HepG2 (cell line): ENCODE measurements around the gene TROAP. TPM values are rescaled to one million over a fixed set of nuclear protein-coding genes. Genes with fewer than 3 reads are reported as not detected.

Source experiments
- FOSL1 ChIP-seq: sonication (generic); formaldehyde crosslinking; IDR thresholded peaks from 2 replicates; pipeline ENCODE4 v1.9.0; 2021; ENCODE audit warnings: missing genetic modification reagents, borderline replicate concordance
- GFI1 ChIP-seq: sonication (generic); formaldehyde crosslinking; IDR thresholded peaks from 2 replicates; pipeline ENCODE4 v1.5.0; 2020; ENCODE audit warnings: missing genetic modification reagents, mild to moderate bottlenecking, borderline replicate concordance
- IRX3 ChIP-seq: sonication (generic); formaldehyde crosslinking; IDR thresholded peaks from 2 replicates; pipeline ENCODE4 v1.8.1; 2023; ENCODE audit warnings: mild to moderate bottlenecking, low read depth, missing genetic modification reagents, borderline replicate concordance
- KDM3A ChIP-seq: IDR thresholded peaks from 2 replicates; pipeline ENCODE4 v1.6.1; 2018; ENCODE audit warnings: low read depth, missing compliant biosample characterization
- KLF13 ChIP-seq: sonication (generic); formaldehyde crosslinking; IDR thresholded peaks from 2 replicates; pipeline ENCODE4 v1.4.0; 2020; ENCODE audit warnings: mild to moderate bottlenecking, missing genetic modification reagents
- MEF2D ChIP-seq: sonication (generic); formaldehyde crosslinking; IDR thresholded peaks from 2 replicates; pipeline ENCODE4 v1.5.1; 2020; ENCODE audit warnings: mild to moderate bottlenecking, missing genetic modification reagents
- MXD4 ChIP-seq: IDR thresholded peaks from 2 replicates; pipeline ENCODE4 v1.6.1; 2016; ENCODE audit warnings: mild to moderate bottlenecking, missing biosample characterization, missing genetic modification reagents
- NFE2L1 ChIP-seq: sonication (generic); formaldehyde crosslinking; IDR thresholded peaks from 2 replicates; pipeline ENCODE4 v1.4.0; 2020; ENCODE audit warnings: missing genetic modification reagents, mild to moderate bottlenecking, borderline replicate concordance
- NPAS2 ChIP-seq: sonication (generic); formaldehyde crosslinking; IDR thresholded peaks from 2 replicates; pipeline ENCODE4 v1.8.0; 2022; ENCODE audit warnings: mild to moderate bottlenecking, missing genetic modification reagents, borderline replicate concordance
- SNAPC2 ChIP-seq: sonication (generic); formaldehyde crosslinking; IDR thresholded peaks from 2 replicates; pipeline ENCODE4 v1.8.1; 2022; ENCODE audit warnings: mild to moderate bottlenecking, missing genetic modification reagents
- SPEN ChIP-seq: sonication (generic); formaldehyde crosslinking; IDR thresholded peaks from 2 replicates; pipeline ENCODE4 v1.5.1; 2020; ENCODE audit warnings: low read depth, mild to moderate bottlenecking, missing genetic modification reagents
- TGIF2 ChIP-seq: IDR thresholded peaks from 2 replicates; pipeline ENCODE4 v1.6.1; 2016; ENCODE audit warnings: control low read depth, missing compliant biosample characterization
- ZNF20 ChIP-seq: sonication (generic); formaldehyde crosslinking; IDR thresholded peaks from 2 replicates; pipeline ENCODE4 v1.4.0; 2020; ENCODE audit warnings: mild to moderate bottlenecking, moderate library complexity, missing genetic modification reagents
- ZNF251 ChIP-seq: sonication (generic); formaldehyde crosslinking; IDR thresholded peaks from 2 replicates; pipeline ENCODE4 v1.9.0; 2021; ENCODE audit warnings: mild to moderate bottlenecking, missing genetic modification reagents
- ZNF749 ChIP-seq: sonication (generic); formaldehyde crosslinking; IDR thresholded peaks from 2 replicates; pipeline ENCODE4 v1.8.0; 2022; ENCODE audit warnings: mild to moderate bottlenecking, missing genetic modification reagents, moderate library complexity, borderline replicate concordance
- polyA plus RNA-seq, 8 experiments: library from polyadenylated mRNA; depleted of rRNA in 3 of 8; stranded (reverse) in 7 of 8; unstranded in 1 of 8; fragments of >200 nt; fragmentation: Illumina TruSeq in 4 of 8; extraction: Trizol in 4 of 8; gene quantifications; 2 replicates each; pipeline versions ENCODE4 v1.2.1 to v1.2.3, GENCODE V29; 2011 to 2016; ENCODE audit warnings: low read depth in 4 of 8, missing spikeins in 1 of 8, mixed read lengths in 1 of 8; ENCODE audit not compliant: insufficient read depth in 1 of 8
- total RNA-seq, 5 experiments: library from RNA; depleted of rRNA; stranded (reverse); fragments of >200 nt; fragmentation: Illumina TruSeq; extraction: Trizol; gene quantifications; 2 replicates each; pipeline ENCODE4 v1.2.3, GENCODE V29; 2016; ENCODE audit warnings: low read depth in 1 of 5
- TF ChIP-seq, protein P1 (sequence below): sonication (generic); formaldehyde crosslinking; IDR thresholded peaks from 2 replicates; pipeline ENCODE4 v1.5.0; 2020; ENCODE audit warnings: missing genetic modification reagents
- TF ChIP-seq, protein P2 (sequence below): sonication (generic); formaldehyde crosslinking; IDR thresholded peaks from 2 replicates; pipeline ENCODE4 v1.8.0; 2022; ENCODE audit warnings: missing genetic modification reagents, mild to moderate bottlenecking, moderate library complexity, borderline replicate concordance
- TF ChIP-seq, protein P3 (sequence below): sonication (generic); formaldehyde crosslinking; IDR thresholded peaks from 2 replicates; pipeline ENCODE4 v1.4.0; 2020; ENCODE audit warnings: missing genetic modification reagents
- TF ChIP-seq, protein P4 (sequence below): sonication (generic); formaldehyde crosslinking; IDR thresholded peaks from 2 replicates; pipeline ENCODE4 v1.4.0; 2020; ENCODE audit warnings: mild to moderate bottlenecking, missing genetic modification reagents, borderline replicate concordance
- TF ChIP-seq, protein P5 (sequence below): sonication (generic); formaldehyde crosslinking; IDR thresholded peaks from 2 replicates; pipeline ENCODE4 v1.4.0; 2020; ENCODE audit warnings: missing genetic modification reagents

The TROAP gene
- total and polyA plus RNA-seq, 2 of the 13 experiments (the other 11 are each of a cell fraction or from before 2014, with no cell fraction given), result 22.5 to 30.9 TPM

DNA sequence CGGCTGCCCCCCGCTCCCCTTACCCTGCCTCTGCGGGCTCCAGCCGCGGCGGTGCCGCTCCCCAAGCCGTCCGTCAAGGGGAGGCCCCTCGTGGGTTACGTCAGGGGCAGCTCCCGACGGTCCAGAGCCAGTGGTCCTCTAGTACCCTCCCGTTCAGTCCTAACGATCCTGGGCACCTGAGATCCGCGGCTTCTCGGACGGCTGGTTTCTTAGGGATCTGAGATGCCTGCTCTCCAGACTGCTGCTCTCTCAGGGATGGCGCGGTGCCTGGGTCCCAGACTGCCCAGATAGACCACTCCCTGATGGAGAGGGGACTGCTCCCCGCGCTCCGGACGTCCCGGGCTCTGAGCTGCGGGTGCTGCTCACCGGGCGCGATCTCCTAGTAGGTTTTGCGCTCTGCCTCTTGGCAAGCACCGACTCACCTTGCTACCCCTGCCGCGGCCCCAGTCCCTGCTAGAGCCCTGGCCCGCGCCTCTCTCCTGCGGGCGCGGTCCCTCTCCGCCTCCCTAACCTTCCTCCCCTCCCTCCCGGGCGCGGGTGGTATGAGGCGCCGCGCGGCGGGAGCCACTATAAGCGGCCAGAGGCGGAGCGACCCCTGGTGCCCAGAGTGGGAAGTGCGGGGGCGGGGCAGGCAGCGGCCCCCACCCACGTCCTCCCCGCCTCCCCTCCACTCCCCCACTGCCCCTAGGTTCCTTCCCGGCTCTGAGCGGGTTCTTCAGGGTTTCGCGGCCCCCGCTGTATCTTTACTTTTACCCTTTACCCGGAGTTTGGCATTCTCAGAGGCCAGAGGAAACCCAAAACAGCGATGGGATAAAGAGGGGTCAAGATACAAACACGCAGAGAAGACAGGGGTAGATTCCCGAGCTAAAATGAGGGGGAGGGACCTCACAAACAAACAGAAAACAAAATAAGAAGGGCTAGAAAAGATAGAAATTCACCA, 13.9 kb downstream of the TROAP start, which contains the start of gene C1QL4 (continued):
- TF ChIP-seq SPEN, result no peak
- TF ChIP-seq MXD4 (CRISPR knock-in tag), result no peak
- TF ChIP-seq, protein P1, sequence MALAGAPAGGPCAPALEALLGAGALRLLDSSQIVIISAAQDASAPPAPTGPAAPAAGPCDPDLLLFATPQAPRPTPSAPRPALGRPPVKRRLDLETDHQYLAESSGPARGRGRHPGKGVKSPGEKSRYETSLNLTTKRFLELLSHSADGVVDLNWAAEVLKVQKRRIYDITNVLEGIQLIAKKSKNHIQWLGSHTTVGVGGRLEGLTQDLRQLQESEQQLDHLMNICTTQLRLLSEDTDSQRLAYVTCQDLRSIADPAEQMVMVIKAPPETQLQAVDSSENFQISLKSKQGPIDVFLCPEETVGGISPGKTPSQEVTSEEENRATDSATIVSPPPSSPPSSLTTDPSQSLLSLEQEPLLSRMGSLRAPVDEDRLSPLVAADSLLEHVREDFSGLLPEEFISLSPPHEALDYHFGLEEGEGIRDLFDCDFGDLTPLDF (CRISPR knock-in tag), result no peak
- TF ChIP-seq MEF2D, result no peak
- no peak for TF ChIP-seq ZNF20
- no peak for TF ChIP-seq NPAS2 (CRISPR knock-in tag)
- TF ChIP-seq ZNF251 (CRISPR knock-in tag), result no peak
- TF ChIP-seq, protein P2, sequence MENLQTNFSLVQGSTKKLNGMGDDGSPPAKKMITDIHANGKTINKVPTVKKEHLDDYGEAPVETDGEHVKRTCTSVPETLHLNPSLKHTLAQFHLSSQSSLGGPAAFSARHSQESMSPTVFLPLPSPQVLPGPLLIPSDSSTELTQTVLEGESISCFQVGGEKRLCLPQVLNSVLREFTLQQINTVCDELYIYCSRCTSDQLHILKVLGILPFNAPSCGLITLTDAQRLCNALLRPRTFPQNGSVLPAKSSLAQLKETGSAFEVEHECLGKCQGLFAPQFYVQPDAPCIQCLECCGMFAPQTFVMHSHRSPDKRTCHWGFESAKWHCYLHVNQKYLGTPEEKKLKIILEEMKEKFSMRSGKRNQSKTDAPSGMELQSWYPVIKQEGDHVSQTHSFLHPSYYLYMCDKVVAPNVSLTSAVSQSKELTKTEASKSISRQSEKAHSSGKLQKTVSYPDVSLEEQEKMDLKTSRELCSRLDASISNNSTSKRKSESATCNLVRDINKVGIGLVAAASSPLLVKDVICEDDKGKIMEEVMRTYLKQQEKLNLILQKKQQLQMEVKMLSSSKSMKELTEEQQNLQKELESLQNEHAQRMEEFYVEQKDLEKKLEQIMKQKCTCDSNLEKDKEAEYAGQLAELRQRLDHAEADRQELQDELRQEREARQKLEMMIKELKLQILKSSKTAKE (CRISPR knock-in tag), result no peak
- TF ChIP-seq NFE2L1 (CRISPR knock-in tag), result no peak
- TF ChIP-seq KDM3A (CRISPR knock-in tag), result no peak
- TF ChIP-seq, protein P3, sequence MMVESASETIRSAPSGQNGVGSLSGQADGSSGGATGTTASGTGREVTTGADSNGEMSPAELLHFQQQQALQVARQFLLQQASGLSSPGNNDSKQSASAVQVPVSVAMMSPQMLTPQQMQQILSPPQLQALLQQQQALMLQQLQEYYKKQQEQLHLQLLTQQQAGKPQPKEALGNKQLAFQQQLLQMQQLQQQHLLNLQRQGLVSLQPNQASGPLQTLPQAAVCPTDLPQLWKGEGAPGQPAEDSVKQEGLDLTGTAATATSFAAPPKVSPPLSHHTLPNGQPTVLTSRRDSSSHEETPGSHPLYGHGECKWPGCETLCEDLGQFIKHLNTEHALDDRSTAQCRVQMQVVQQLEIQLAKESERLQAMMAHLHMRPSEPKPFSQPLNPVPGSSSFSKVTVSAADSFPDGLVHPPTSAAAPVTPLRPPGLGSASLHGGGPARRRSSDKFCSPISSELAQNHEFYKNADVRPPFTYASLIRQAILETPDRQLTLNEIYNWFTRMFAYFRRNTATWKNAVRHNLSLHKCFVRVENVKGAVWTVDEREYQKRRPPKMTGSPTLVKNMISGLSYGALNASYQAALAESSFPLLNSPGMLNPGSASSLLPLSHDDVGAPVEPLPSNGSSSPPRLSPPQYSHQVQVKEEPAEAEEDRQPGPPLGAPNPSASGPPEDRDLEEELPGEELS (CRISPR knock-in tag), result no peak
- TF ChIP-seq IRX3 (CRISPR knock-in tag), result no peak
- TF ChIP-seq TGIF2 (CRISPR knock-in tag), result no peak
- TF ChIP-seq GFI1 (CRISPR knock-in tag), result no peak
- TF ChIP-seq ZNF749 (CRISPR knock-in tag), result no peak
- TF ChIP-seq, protein P4, sequence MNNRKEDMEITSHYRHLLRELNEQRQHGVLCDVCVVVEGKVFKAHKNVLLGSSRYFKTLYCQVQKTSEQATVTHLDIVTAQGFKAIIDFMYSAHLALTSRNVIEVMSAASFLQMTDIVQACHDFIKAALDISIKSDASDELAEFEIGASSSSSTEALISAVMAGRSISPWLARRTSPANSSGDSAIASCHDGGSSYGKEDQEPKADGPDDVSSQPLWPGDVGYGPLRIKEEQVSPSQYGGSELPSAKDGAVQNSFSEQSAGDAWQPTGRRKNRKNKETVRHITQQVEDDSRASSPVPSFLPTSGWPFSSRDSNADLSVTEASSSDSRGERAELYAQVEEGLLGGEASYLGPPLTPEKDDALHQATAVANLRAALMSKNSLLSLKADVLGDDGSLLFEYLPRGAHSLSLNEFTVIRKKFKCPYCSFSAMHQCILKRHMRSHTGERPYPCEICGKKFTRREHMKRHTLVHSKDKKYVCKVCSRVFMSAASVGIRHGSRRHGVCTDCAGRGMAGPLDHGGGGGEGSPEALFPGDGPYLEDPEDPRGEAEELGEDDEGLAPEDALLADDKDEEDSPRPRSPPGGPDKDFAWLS, result no peak
- no peak for TF ChIP-seq FOSL1 (CRISPR knock-in tag)
- TF ChIP-seq, protein P5, sequence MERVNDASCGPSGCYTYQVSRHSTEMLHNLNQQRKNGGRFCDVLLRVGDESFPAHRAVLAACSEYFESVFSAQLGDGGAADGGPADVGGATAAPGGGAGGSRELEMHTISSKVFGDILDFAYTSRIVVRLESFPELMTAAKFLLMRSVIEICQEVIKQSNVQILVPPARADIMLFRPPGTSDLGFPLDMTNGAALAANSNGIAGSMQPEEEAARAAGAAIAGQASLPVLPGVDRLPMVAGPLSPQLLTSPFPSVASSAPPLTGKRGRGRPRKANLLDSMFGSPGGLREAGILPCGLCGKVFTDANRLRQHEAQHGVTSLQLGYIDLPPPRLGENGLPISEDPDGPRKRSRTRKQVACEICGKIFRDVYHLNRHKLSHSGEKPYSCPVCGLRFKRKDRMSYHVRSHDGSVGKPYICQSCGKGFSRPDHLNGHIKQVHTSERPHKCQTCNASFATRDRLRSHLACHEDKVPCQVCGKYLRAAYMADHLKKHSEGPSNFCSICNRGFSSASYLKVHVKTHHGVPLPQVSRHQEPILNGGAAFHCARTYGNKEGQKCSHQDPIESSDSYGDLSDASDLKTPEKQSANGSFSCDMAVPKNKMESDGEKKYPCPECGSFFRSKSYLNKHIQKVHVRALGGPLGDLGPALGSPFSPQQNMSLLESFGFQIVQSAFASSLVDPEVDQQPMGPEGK (CRISPR knock-in tag), result peak; percentile 96
- TF ChIP-seq KLF13 (CRISPR knock-in tag), result no peak
- TF ChIP-seq SNAPC2 (CRISPR knock-in tag), result no peak
